K562 (cell line): Measurements from ENCODE around the gene ALOXE3.
A peak's percentile ranks its signal among the peaks of the same experiment; 100 is the strongest.

Experiments used
- BMI1 ChIP-seq: fragments of 150-350 bp; IDR thresholded peaks from 2 replicates; pipeline ENCODE4 v1.6.1; 2014; ENCODE audit warnings: low read length
- JUND ChIP-seq, 2 experiments: IDR thresholded peaks; 2 replicates in 1 of 2; 3 replicates in 1 of 2; pipeline ENCODE4 v1.6.1; 2011; ENCODE audit warnings: borderline replicate concordance in 2 of 2, low read depth in 2 of 2, low read length in 2 of 2, improper control_type of control experiment in 1 of 2, missing biosample characterization in 1 of 2, missing genetic modification characterization in 1 of 2, missing genetic modification reagents in 1 of 2
- LEF1 ChIP-seq: fragments of 450-650 bp; IDR thresholded peaks from 2 replicates; pipeline ENCODE4 v1.6.1; 2016; ENCODE audit warnings: mild to moderate bottlenecking
- NCOR1 ChIP-seq: fragments of 450-650 bp; IDR thresholded peaks from 2 replicates; pipeline ENCODE4 v1.6.1; 2016; ENCODE audit warnings: mild to moderate bottlenecking, moderate library complexity
- POLR2A ChIP-seq: fragments of 450-650 bp; conservative IDR thresholded peaks from 2 replicates; pipeline ENCODE4 v1.6.1; 2016
- ZNF121 ChIP-seq: sonication (generic); formaldehyde crosslinking; conservative IDR thresholded peaks from 2 replicates; pipeline ENCODE4 v1.8.0; 2022; ENCODE audit warnings: missing genetic modification reagents
- ZNF311 ChIP-seq: fragments of 250-450 bp; sonication (Bioruptor Pico); IDR thresholded peaks from 2 replicates; pipeline ENCODE4 v1.4.0; 2020; ENCODE audit warnings: mild to moderate bottlenecking, moderate library complexity
- ZNF354B ChIP-seq: fragments of 250-450 bp; sonication (Bioruptor Pico); IDR thresholded peaks from 2 replicates; pipeline ENCODE4 v1.4.0; 2020
- ZNF384 ChIP-seq: IDR thresholded peaks from 2 replicates; pipeline ENCODE4 v1.6.1; 2012; ENCODE audit warnings: low read depth, low read length, improper control_type of control experiment
- TF ChIP-seq, protein P1 (sequence below), 3 experiments: IDR thresholded peaks in 2 of 3; conservative IDR thresholded peaks in 1 of 3; 2 replicates each; pipeline ENCODE4 v1.5.1; 2011 to 2012; ENCODE audit warnings: low read length in 3 of 3, mild to moderate bottlenecking in 3 of 3, control low read depth in 2 of 3, improper control_type of control experiment in 1 of 3, inconsistent platforms in 1 of 3, low read depth in 1 of 3, mixed read lengths in 1 of 3, moderate library complexity in 1 of 3; ENCODE audit not compliant: insufficient read depth in 2 of 3
- TF ChIP-seq, protein P2 (sequence below): fragments of 450-650 bp; conservative IDR thresholded peaks from 2 replicates; pipeline ENCODE4 v1.6.1; 2016; ENCODE audit warnings: missing genetic modification characterization, low read depth, mild to moderate bottlenecking, missing compliant biosample characterization, moderate library complexity
- TF ChIP-seq, protein P3 (sequence below): IDR thresholded peaks from 2 replicates; pipeline ENCODE4 v1.6.1; 2012; ENCODE audit warnings: low read depth, low read length, improper control_type of control experiment, borderline replicate concordance

DNA sequence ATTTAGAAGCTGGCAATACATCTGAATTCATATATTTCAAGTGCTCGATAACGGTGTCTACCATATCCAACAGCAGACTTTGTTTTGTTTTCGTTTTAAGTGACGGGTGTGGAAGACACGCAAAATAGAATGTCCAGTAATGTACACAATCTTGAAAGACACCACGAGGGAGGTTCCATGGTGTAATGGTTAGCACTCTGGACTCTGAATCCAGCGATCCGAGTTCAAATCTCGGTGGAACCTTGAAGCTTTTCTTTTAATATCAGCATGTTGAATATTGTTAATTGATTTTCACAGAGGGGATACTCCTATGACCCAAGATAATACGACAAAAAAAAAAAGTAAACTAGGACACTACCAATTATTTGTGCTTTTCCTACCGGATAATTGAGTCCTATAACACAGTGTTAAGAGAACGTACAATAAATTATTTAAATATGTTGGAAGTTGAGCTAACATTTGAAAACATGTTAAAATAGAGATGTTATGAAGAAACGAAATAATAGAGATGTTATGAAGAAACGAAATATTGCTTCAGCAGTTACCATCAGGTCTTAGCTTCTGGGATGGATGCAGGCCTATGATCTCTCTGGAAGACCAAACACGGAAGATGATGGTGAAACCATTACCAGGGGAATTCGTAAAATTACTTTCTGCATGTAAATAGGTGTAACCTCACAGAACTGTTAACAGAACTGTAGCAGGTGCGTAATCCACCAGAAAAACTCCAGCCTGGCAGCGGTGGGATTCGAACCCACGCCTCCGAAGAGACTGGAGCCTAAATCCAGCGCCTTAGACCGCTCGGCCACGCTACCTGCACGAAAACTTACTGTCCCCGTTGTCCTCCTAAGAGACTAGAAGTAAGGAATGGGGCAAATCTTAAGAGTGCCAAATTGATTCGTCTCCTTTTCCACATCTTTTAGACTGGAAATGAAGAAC, 1.5 kb upstream of the ALOXE3 start:
- TF ChIP-seq POLR2A (no peak), JUND (IDR thresholded peaks at IDR 0.05; ENCODE audit: borderline replicate concordance, low read depth, low read length) (peak; percentile 63), JUND (tag; IDR thresholded peaks at IDR 0.05; ENCODE audit: borderline replicate concordance, low read depth, low read length) (no peak; the same call in 2 of the 3 replicates), NCOR1 (no peak), LEF1 (no peak), BMI1 (no peak), ZNF121 (no peak), ZNF311 (CRISPR knock-in tag) (no peak), ZNF354B (no peak), ZNF384 (0 out of 2 replicates have a peak, but pooled peaks have one; percentile 16)
- TF ChIP-seq, protein P1, sequence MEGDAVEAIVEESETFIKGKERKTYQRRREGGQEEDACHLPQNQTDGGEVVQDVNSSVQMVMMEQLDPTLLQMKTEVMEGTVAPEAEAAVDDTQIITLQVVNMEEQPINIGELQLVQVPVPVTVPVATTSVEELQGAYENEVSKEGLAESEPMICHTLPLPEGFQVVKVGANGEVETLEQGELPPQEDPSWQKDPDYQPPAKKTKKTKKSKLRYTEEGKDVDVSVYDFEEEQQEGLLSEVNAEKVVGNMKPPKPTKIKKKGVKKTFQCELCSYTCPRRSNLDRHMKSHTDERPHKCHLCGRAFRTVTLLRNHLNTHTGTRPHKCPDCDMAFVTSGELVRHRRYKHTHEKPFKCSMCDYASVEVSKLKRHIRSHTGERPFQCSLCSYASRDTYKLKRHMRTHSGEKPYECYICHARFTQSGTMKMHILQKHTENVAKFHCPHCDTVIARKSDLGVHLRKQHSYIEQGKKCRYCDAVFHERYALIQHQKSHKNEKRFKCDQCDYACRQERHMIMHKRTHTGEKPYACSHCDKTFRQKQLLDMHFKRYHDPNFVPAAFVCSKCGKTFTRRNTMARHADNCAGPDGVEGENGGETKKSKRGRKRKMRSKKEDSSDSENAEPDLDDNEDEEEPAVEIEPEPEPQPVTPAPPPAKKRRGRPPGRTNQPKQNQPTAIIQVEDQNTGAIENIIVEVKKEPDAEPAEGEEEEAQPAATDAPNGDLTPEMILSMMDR (IDR thresholded peaks at IDR 0.05 in 2 of 3, conservative IDR thresholded peaks at IDR 0.05 in 1 of 3; ENCODE audit: insufficient read depth in 2 of 3, low read depth in 1 of 3, low read length in 3 of 3), result no peak
- TF ChIP-seq, protein P2, sequence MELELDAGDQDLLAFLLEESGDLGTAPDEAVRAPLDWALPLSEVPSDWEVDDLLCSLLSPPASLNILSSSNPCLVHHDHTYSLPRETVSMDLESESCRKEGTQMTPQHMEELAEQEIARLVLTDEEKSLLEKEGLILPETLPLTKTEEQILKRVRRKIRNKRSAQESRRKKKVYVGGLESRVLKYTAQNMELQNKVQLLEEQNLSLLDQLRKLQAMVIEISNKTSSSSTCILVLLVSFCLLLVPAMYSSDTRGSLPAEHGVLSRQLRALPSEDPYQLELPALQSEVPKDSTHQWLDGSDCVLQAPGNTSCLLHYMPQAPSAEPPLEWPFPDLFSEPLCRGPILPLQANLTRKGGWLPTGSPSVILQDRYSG (tag), result no peak
- TF ChIP-seq, protein P3, sequence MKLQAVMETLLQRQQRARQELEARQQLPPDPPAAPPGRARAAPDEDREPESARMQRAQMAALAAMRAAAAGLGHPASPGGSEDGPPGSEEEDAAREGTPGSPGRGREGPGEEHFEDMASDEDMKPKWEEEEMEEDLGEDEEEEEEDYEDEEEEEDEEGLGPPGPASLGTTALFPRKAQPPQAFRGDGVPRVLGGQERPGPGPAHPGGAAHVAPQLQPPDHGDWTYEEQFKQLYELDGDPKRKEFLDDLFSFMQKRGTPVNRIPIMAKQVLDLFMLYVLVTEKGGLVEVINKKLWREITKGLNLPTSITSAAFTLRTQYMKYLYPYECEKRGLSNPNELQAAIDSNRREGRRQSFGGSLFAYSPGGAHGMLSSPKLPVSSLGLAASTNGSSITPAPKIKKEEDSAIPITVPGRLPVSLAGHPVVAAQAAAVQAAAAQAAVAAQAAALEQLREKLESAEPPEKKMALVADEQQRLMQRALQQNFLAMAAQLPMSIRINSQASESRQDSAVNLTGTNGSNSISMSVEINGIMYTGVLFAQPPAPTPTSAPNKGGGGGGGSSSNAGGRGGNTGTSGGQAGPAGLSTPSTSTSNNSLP, result 0 out of 2 replicates have a peak, but pooled peaks have one; percentile 62
